Activated B cell treated with CpG ODN at 0.5 μM for 24 hours (primary cell): ENCODE measurements around the gene WDR31. TPM values are rescaled to one million over a fixed set of nuclear protein-coding genes. Genes with fewer than 3 reads are reported as not detected.

ENCODE experiments used
- ATAC-seq: fragments of 200-7000 bp; cut with Tn5 transposase; one replicate; pipeline ENCODE4 v1.10.0; 2021; ENCODE audit warnings: low read depth, mild to moderate bottlenecking, moderate library complexity
- CTCF ChIA-PET: fragments of 350-600 bp; sonication (Branson Sonifier 250); formaldehyde crosslinking; loops from one replicate; lab custom pipeline; 2021; ENCODE audit warnings: antibody characterized with exemption; lab: Charles Lee
- POLR2A ChIA-PET: fragments of 350-600 bp; sonication (Branson Sonifier 250); formaldehyde crosslinking; loops from one replicate; lab custom pipeline; 2021; ENCODE audit warnings: antibody characterized with exemption; lab: Charles Lee
- DNase-seq: peaks from one replicate; pipeline ENCODE4 v3.0.0; 2022
- H3K27ac Mint-ChIP-seq: one replicate; pipeline ENCODE4 v1.8.0; 2020; ENCODE audit warnings: mixed read lengths
- H3K27me3 Mint-ChIP-seq: one replicate; pipeline ENCODE4 v1.8.0; 2021; ENCODE audit warnings: mixed read lengths
- H3K36me3 Mint-ChIP-seq: one replicate; pipeline ENCODE4 v1.8.0; 2021; ENCODE audit warnings: low read depth, mixed read lengths
- H3K4me1 Mint-ChIP-seq: one replicate; pipeline ENCODE4 v1.8.0; 2021; ENCODE audit warnings: mixed read lengths
- H3K4me3 Mint-ChIP-seq: one replicate; pipeline ENCODE4 v1.8.0; 2020; ENCODE audit warnings: mild to moderate bottlenecking, mixed read lengths
- H3K9me3 Mint-ChIP-seq: one replicate; pipeline ENCODE4 v1.8.0; 2020; ENCODE audit warnings: mixed read lengths
- intact Hi-C: fragments of 100-400 bp; cut with micrococcal nuclease; formaldehyde crosslinking; loops from one replicate; pipeline ENCODE4 v1.15.1; 2024
- total RNA-seq: library from RNA; stranded (reverse); gene quantifications from 2 replicates; pipeline ENCODE4 v1.2.3, GENCODE V29; 2022
- TF ChIP-seq, protein P1 (sequence below): fragments of 200-600 bp; IDR thresholded peaks from one replicate; pipeline ENCODE4 v1.8.0; 2022; ENCODE audit warnings: antibody characterized with exemption, mild to moderate bottlenecking

WDR31 gene
- total RNA-seq, 1 donor from 2014 or later = 0.73 TPM

DNA sequence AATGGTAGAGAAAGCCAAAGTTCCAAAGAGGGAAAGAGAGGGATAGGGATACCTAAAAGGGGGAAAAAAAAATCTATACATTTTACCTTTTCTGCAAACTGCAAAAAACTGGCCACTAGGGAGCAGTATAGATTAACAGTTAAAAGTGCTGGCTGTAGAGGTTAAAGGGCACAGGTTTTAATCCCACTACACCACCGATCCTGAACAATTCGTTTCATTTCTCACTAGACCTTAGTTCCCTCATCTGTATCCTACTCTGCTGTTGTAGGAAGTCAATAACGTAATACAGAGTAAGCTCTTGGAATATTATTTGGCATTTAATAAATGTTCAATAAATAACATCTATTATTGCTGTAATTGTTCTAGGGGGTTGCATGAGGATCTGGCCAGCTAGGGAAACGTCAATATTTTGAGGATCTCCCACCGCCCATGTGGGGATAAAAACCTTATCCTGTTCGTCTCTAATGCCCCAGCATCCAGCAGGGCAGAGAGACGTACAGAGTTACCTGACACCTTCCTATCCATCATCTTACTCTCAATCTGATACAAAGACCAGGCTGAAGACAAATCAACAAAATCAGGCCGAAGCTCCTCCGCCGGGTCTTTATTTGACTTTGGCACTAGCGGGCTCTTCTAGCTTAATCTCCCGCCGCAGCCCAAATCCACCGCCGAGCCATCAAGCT, 65.5 kb downstream of the WDR31 start:
- H3K36me3 Mint-ChIP-seq = peaks cover 52% of the 10 kb centered on the region
- TF ChIP-seq, protein P1, sequence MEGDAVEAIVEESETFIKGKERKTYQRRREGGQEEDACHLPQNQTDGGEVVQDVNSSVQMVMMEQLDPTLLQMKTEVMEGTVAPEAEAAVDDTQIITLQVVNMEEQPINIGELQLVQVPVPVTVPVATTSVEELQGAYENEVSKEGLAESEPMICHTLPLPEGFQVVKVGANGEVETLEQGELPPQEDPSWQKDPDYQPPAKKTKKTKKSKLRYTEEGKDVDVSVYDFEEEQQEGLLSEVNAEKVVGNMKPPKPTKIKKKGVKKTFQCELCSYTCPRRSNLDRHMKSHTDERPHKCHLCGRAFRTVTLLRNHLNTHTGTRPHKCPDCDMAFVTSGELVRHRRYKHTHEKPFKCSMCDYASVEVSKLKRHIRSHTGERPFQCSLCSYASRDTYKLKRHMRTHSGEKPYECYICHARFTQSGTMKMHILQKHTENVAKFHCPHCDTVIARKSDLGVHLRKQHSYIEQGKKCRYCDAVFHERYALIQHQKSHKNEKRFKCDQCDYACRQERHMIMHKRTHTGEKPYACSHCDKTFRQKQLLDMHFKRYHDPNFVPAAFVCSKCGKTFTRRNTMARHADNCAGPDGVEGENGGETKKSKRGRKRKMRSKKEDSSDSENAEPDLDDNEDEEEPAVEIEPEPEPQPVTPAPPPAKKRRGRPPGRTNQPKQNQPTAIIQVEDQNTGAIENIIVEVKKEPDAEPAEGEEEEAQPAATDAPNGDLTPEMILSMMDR = peak; percentile 12
- no peaks in the 10 kb centered on the region for H3K9me3 Mint-ChIP-seq
- CTCF ChIA-PET = interaction anchor here (0.7 to 7.0 kb wide), 21 partner anchors 35 to 602 kb away, joined by 3 to 91 read pairs (median 4); partner anchors contain the start of genes ALAD, FKBP15, SLC31A1 and WDR31
- intact Hi-C loops = loop anchor here (1.0 to 5.0 kb wide), 11 partner anchors 53 to 1792 kb away; partner anchors contain the start of genes ALAD, C9orf43, ECPAS and FKBP15
- ATAC-seq = peak; percentile 25
- no peak overlapping the region for H3K27ac Mint-ChIP-seq
- H3K27me3 Mint-ChIP-seq = no peaks in the 10 kb centered on the region
- no peak overlapping the region for H3K4me3 Mint-ChIP-seq
- POLR2A ChIA-PET = interaction anchor here (0.6 to 2.6 kb wide), 15 partner anchors 54 to 1643 kb away, joined by 3 to 41 read pairs (median 8); partner anchors contain the start of genes ALAD, C9orf43, DNAJC25 and FKBP15
- peaks cover 9% of the 10 kb centered on the region for H3K4me1 Mint-ChIP-seq
- DNase-seq = no peak

DNA sequence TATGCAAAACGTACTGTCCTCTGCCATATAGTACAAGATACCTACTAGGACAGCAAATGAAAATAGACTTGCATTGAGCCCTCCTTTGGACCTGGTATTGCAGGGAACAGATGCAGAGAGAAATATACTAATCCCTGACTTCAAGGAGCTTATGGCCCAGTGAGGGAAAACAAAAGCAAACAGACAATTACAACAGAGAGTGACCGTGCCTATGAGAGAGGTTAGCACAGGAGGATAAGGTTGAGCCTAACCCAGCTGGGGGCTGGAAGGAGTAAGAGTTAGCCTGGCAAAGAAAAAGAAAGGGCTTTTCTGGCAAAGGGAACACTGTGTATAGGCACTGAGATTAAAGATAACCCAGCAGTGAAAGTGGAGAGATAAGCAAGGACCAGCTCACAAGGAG, 70.2 kb downstream of the WDR31 start:
- H3K4me1 Mint-ChIP-seq = peaks cover 4% of the 10 kb centered on the region
- H3K27ac Mint-ChIP-seq = no peak overlapping the region
- no peaks in the 10 kb centered on the region for H3K27me3 Mint-ChIP-seq
- H3K36me3 Mint-ChIP-seq = peaks cover 64% of the 10 kb centered on the region
- TF ChIP-seq, protein P1 = no peak
- intact Hi-C loops = no loop called here
- ATAC-seq (no peak), DNase-seq (no peak)
- no peaks in the 10 kb centered on the region for H3K9me3 Mint-ChIP-seq
- H3K4me3 Mint-ChIP-seq = no peak overlapping the region
- ChIA-PET CTCF (interaction anchor here (1.2 kb wide), 1 partner anchor 388 kb away, joined by 4 read pairs; no protein-coding TSS in a partner anchor), POLR2A (no interaction called here)

DNA sequence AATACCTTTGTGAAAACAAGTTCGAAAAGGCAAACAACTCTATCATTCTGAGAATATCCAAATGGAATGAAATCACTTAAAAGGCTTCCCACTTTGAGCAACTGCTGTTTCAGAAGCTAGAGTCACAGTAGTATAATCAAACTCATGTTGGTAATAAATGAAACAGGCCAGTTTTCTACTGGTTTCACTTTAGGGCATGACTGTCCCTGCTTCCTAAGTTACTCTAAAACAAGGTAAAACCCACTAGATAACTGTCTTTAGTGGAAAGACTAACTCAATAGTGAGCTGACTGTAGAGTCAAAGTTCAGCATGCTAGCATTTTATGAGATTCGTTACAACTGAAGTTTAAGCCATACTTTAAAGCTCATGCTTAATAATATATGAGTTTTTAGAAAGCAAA, 70.7 kb downstream of the WDR31 start:
- ATAC-seq = no peak
- Mint-ChIP-seq H3K4me3 (no peak overlapping the region), H3K27ac (no peak overlapping the region), H3K4me1 (peaks cover 4% of the 10 kb centered on the region), H3K27me3 (no peaks in the 10 kb centered on the region), H3K36me3 (peaks cover 65% of the 10 kb centered on the region), H3K9me3 (no peaks in the 10 kb centered on the region)
- DNase-seq = no peak
- TF ChIP-seq, protein P1 = no peak
- ChIA-PET CTCF (interaction anchor here (1.2 kb wide), 1 partner anchor 389 kb away, joined by 4 read pairs; no protein-coding TSS in a partner anchor), POLR2A (no interaction called here)
- intact Hi-C loops = no loop called here

DNA sequence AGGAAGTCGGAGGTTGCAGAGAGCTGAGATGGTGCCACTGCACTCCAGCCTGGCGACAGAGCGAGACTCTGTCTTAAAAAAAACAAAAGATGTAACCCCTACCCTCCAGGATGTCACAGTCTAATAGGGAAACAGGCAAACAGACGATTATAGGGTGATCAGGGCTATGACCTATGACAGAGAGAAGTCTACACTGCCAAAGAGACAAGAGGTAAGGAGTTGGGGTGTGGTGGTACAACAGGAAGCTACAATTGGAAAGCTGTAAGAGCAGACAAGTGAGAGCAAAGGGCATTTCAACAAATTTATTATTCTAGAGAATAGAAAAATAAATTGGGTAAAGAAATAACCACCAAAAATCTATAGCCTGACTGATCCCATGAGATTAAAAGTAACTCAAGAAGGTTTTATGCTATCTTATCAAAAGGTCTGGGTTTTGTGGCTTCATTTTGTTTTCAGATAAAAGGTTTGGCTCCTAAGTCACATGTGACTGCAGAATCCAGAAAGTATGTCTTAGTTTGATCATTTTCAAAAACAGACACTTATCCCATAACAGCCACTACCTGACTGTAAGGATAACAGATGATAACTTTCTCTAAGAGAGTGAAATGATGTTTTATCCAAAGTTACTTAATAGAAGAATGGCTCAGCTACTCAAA, 72.0 kb downstream of the WDR31 start:
- Mint-ChIP-seq H3K4me1 (no peaks in the 10 kb centered on the region), H3K4me3 (no peak overlapping the region), H3K9me3 (no peaks in the 10 kb centered on the region), H3K27me3 (no peaks in the 10 kb centered on the region), H3K36me3 (peaks cover 61% of the 10 kb centered on the region), H3K27ac (no peak overlapping the region)
- ChIA-PET POLR2A (no interaction called here), CTCF (no interaction called here)
- ATAC-seq (no peak), DNase-seq (no peak)
- TF ChIP-seq, protein P1 = no peak
- intact Hi-C loops = no loop called here

DNA sequence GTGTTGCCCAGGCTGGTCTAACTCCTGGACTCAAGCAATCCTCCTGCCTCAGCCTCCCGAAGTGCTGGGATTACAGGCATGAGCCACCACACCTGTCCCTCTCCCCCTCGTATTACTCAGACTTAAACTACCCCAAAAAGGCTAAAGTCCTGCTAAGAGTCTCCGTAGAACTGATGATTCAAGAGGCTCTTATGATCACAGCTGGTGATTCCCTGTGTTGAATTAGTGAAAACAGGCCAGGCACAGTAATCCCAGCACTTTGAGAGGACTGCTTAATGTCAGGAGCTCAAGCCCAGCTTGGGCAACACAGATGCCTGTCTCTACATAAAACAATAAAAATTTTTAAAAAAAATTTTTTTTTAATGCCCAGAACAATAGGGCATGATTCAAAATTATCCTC, 73.9 kb downstream of the WDR31 start:
- intact Hi-C loops = no loop called here
- no peak overlapping the region for H3K4me3 Mint-ChIP-seq
- no peaks in the 10 kb centered on the region for H3K9me3 Mint-ChIP-seq
- no peak for DNase-seq
- no peaks in the 10 kb centered on the region for H3K27me3 Mint-ChIP-seq
- ChIA-PET POLR2A (no interaction called here), CTCF (no interaction called here)
- ATAC-seq = no peak
- TF ChIP-seq, protein P1 = no peak
- H3K4me1 Mint-ChIP-seq = no peaks in the 10 kb centered on the region
- H3K36me3 Mint-ChIP-seq = peaks cover 50% of the 10 kb centered on the region
- no peak overlapping the region for H3K27ac Mint-ChIP-seq
